Measurements from ENCODE around the gene TRAF3.

GRCh38 chr14:102777711-102778337, 575 bp downstream of the TRAF3 start:
- no peak for TF ChIP-seq CTCF (IDR thresholded peaks at IDR 0.05; ENCODE audit: insufficient read depth, low read length)
- TF ChIP-seq POLR2AphosphoS5 (IDR thresholded peaks at IDR 0.05; ENCODE audit: low read depth): no peak

Measured in HL-60 (cell line).